Measurements from ENCODE around the gene RFX5. TPM values are rescaled to one million over a fixed set of nuclear protein-coding genes. Genes with fewer than 3 reads are reported as not detected.

Gene RFX5
- polyA plus RNA-seq, 1 donor (not counting 4 experiments of a cell fraction or from before 2014, with no cell fraction given) = 55.4 TPM

DNA sequence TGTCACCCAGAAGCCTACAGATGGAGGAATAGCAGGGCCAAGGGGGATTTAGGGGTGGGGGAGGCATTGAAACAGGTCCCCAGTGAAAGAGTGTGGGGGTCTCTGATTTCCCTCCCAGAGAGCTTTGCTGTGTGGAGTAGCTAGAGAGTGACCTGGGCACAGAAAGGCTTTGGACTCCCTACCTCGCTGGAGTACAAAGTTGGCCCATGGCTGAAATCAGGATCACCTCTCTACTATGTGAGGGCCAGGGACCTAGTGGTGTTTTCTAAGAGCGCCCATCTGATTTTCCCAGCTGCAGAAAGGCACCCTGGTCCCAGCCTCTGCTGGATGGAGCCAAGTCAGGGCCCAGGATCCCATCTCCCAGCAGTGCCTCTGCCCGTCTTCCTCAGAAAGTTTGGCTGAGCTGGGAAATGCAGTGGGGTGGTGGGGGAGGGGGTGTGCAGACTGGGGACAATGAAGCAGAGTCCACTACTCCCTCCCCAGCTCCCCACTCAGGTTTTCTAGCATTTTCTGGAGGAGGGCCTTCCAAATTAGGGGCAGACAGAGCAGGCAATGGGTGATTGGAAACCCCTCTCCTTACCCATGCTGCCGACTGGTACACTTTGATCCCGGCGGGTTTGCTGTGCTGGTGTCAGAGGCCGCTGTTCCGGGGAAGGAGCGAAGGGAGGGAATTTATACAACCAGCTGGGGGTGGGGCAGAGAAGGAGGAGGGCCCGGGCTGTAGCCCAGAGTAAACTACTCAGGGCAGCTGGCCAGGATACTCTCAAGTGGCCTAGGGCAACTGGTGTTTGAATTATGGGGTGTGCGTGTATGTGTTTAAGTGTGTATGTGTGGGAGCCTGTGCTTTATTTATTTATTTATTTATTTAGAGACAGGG is 25.2 kb upstream of the RFX5 start, which contains the start of gene SELENBP1:
Gene SELENBP1, minus strand, starts transcription at position 648 of the 877 bp plus-strand sequence. Its CDS starts 64 bp downstream, at position 584.
- no peaks in the 10 kb centered on the region for H3K9me3 ChIP-seq (ENCODE audit: control insufficient read depth, low read depth, low read length)
- FAIRE-seq (no peak), DNase-seq (ENCODE audit: low read depth, low spot score) (no peak)
- H2AFZ ChIP-seq (ENCODE audit: control insufficient read depth, low read length) = no peak within 1 kb of the TSS
- H3K4me2 ChIP-seq (ENCODE audit: control insufficient read depth, extremely low read depth, insufficient read depth, low read depth, low read length) = peak within 1 kb of the TSS; percentile 33
- H3K27me3 ChIP-seq (ENCODE audit: control insufficient read depth, extremely low read depth, insufficient read depth, low read length) = no peaks in the 10 kb centered on the region
- no peaks in the 10 kb centered on the region for H4K20me1 ChIP-seq (ENCODE audit: control insufficient read depth, extremely low read depth, insufficient read depth, low read length)
- TF ChIP-seq, protein P1, sequence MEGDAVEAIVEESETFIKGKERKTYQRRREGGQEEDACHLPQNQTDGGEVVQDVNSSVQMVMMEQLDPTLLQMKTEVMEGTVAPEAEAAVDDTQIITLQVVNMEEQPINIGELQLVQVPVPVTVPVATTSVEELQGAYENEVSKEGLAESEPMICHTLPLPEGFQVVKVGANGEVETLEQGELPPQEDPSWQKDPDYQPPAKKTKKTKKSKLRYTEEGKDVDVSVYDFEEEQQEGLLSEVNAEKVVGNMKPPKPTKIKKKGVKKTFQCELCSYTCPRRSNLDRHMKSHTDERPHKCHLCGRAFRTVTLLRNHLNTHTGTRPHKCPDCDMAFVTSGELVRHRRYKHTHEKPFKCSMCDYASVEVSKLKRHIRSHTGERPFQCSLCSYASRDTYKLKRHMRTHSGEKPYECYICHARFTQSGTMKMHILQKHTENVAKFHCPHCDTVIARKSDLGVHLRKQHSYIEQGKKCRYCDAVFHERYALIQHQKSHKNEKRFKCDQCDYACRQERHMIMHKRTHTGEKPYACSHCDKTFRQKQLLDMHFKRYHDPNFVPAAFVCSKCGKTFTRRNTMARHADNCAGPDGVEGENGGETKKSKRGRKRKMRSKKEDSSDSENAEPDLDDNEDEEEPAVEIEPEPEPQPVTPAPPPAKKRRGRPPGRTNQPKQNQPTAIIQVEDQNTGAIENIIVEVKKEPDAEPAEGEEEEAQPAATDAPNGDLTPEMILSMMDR (optimal IDR thresholded peaks at IDR 0.05 in 1 of 3, IDR thresholded peaks at IDR 0.05 in 1 of 3, conservative IDR thresholded peaks at IDR 0.05 in 1 of 3; ENCODE audit: extremely low read depth in 1 of 3, insufficient read depth in 2 of 3, low read length in 3 of 3) = no peak
- TF ChIP-seq EZH2 (IDR thresholded peaks at IDR 0.05; ENCODE audit: low read length) = no peak
- H3K4me3 ChIP-seq (ENCODE audit: control insufficient read depth in 2 of 3, extremely low read depth in 1 of 3, insufficient read depth in 2 of 3, low read depth in 1 of 3, low read length in 3 of 3) = no peak within 1 kb of the TSS
- peaks cover 4% of the 10 kb centered on the region for H3K4me1 ChIP-seq (ENCODE audit: control insufficient read depth, extremely low read depth, insufficient read depth, low read length)
- H3K27ac ChIP-seq (ENCODE audit: control insufficient read depth, insufficient read depth, low read length) = no peak within 1 kb of the TSS
- dilution Hi-C loops (cut with MboI; ENCODE audit: extremely low pct_ligation_motif_present, low sequenced_read_pairs) = no loop called here
- no peaks in the 10 kb centered on the region for H3K9me1 ChIP-seq (ENCODE audit: control insufficient read depth, extremely low read depth, insufficient read depth, low read length)
- no peaks in the 10 kb centered on the region for H3K79me2 ChIP-seq (ENCODE audit: control insufficient read depth, insufficient read depth, low read length)
- H3K36me3 ChIP-seq (ENCODE audit: control insufficient read depth in 2 of 2, extremely low read depth in 1 of 2, insufficient read depth in 2 of 2, low read length in 2 of 2) = no peaks in the 10 kb centered on the region
- no peak within 1 kb of the TSS for H3K9ac ChIP-seq (ENCODE audit: control insufficient read depth, extremely low read depth, insufficient read depth, low read length)

DNA sequence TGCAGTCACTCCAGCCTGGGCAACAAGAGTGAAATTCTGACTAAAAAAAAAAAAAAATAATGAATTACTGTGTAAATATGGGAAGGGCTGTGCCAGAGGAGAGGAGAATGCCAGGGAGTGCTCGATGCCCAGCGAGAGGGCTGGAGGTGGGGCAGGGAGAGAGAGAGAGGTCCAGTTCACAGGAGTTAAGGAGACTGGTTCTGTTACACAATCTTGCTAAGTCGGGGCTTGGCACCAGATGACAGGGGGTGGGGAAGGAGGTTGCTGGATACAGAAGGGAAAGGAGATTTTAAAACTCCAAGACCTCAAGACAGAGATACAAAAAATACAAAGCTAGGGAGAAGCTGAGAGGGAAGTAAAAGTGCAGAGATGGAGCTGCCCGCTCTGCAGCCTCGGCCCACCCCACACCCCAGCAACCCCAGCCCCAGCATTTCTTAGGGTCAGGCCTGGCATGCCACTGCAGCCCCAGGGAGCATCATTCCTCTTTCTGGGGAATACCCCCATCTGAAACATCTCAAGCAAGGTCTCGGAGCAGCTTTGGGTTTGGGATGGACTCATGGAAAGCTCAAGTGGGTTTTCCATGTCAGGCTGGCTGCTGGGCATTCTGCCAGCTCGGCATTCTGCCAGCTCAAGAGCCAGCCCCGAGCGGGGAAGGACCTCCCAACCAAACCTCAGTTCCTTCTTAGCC is 24.5 kb upstream of the RFX5 start:
- no peak overlapping the region for H3K27ac ChIP-seq (ENCODE audit: control insufficient read depth, insufficient read depth, low read length)

More for the DNA sequence above, 24.5 kb upstream of the RFX5 start:
- TF ChIP-seq EZH2 (IDR thresholded peaks at IDR 0.05; ENCODE audit: low read length) = no peak
- TF ChIP-seq, protein P1 (optimal IDR thresholded peaks at IDR 0.05 in 1 of 3, IDR thresholded peaks at IDR 0.05 in 1 of 3, conservative IDR thresholded peaks at IDR 0.05 in 1 of 3; ENCODE audit: extremely low read depth in 1 of 3, insufficient read depth in 2 of 3, low read length in 3 of 3) = no peak
- Histone ChIP-seq H2AFZ (ENCODE audit: control insufficient read depth, low read length) (no peak overlapping the region), H4K20me1 (ENCODE audit: control insufficient read depth, extremely low read depth, insufficient read depth, low read length) (no peaks in the 10 kb centered on the region), H3K9me1 (ENCODE audit: control insufficient read depth, extremely low read depth, insufficient read depth, low read length) (no peaks in the 10 kb centered on the region), H3K4me3 (ENCODE audit: control insufficient read depth in 2 of 3, extremely low read depth in 1 of 3, insufficient read depth in 2 of 3, low read depth in 1 of 3, low read length in 3 of 3) (no peak overlapping the region), H3K9me3 (ENCODE audit: control insufficient read depth, low read depth, low read length) (no peaks in the 10 kb centered on the region), H3K27me3 (ENCODE audit: control insufficient read depth, extremely low read depth, insufficient read depth, low read length) (no peaks in the 10 kb centered on the region), H3K79me2 (ENCODE audit: control insufficient read depth, insufficient read depth, low read length) (no peaks in the 10 kb centered on the region), H3K9ac (ENCODE audit: control insufficient read depth, extremely low read depth, insufficient read depth, low read length) (no peak overlapping the region), H3K4me1 (ENCODE audit: control insufficient read depth, extremely low read depth, insufficient read depth, low read length) (peaks cover 4% of the 10 kb centered on the region), H3K36me3 (ENCODE audit: control insufficient read depth in 2 of 2, extremely low read depth in 1 of 2, insufficient read depth in 2 of 2, low read length in 2 of 2) (no peaks in the 10 kb centered on the region), H3K4me2 (ENCODE audit: control insufficient read depth, extremely low read depth, insufficient read depth, low read depth, low read length) (no peak overlapping the region)
- DNase-seq (ENCODE audit: low read depth, low spot score) (no peak), FAIRE-seq (no peak)
- dilution Hi-C loops (cut with MboI; ENCODE audit: extremely low pct_ligation_motif_present, low sequenced_read_pairs) = no loop called here

All from keratinocyte (primary cell).